HG03378 (cell line): ENCODE measurements around the gene OASL.
A peak's percentile ranks its signal among the peaks of the same experiment; 100 is the strongest.
"Not testable (repeated sequence)": the region's sequence is repeated elsewhere in the genome, so short reads cannot be mapped to it uniquely, and the experiment has no call there.

Source experiments
- ATAC-seq: cut with Tn5 transposase; IDR thresholded peaks from one replicate; pipeline ENCODE4 v1.9.1; 2021; ENCODE audit warnings: mild to moderate bottlenecking, moderate library complexity; ENCODE audit not compliant: unreplicated experiment

Gene OASL

GRCh38 chr12:121059031-121059898 lies 20.2 kb upstream of the OASL start:
- ATAC-seq: peak; percentile 4

DNA sequence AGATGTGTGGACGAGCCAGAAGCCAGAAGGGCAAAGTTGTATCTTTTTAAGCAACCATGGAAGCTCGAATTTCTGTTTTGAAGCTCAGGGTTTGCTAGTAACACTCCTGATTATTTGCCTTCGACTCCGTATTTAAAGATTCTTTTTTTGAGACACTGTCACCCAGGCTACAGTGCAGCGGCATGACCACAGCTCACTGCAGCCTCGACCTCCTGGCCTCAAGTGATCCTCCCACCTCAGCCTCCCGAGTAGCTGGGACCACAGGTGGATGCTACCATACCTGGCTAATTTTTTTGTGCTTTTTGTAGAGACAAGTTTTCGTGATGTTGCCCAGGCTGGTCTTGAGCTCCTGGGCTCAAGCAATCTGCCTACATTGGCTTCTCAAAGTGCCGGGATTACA lies 18.7 kb upstream of the OASL start:
- no peak for ATAC-seq

DNA sequence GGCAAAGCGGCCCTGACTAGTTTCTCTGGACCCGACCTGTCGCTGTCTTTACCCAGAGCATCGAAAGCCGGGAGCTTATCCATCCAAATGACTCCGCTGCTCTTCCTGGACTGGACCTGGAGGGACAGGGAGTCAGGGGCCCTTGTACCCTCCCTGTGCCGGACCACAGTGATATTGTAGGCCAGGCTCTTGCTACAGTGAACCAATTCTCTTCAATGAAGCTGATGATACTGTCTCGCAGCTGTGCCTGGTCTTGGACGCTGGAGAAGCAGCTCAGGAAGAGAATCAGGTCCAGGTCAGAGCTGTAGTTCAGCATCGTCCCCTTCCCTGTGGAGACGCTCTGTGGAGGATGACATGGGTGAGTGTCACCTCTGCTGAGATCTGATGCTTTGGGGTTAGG lies 14.7 kb upstream of the OASL start:
- no peak for ATAC-seq

DNA sequence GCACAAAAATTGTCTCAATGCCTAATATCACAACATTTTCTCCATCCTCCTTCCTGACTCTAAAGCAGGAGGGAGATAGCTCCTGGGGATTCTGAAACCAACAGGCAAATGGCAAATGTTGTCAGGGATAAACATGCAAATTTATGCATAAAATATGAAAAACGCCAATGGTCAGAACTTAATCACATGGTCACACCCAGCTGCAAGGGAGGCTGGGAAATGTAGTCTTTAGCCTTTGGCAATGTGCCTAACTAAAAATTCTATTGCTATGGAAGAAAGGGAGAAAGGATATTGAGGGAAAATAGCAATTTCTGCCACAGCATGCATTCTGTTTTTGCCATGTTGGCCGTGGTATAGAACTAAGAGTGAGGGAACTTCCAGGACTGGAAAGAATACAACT lies 11.7 kb upstream of the OASL start:
- no peak for ATAC-seq

DNA sequence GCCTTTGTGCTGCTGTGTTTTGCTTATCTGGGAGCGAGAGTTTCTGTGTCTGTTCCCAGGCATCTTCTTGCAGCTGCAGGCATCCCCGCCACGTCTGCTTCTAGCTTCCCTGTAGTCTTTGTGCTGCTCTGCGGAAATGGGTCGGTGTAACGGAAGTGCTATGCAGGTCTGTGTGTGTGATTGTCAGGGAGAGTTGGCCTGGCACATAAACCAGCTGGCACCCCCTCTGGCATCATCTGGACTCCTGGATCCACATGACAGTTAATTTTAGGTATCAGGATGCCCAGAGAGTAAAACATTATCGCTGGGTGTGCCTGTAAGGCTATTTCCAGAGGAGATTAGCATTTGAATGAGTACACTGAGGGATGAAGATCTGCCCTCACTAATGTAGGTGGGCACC lies 9.4 kb upstream of the OASL start:
- no peak for ATAC-seq

DNA sequence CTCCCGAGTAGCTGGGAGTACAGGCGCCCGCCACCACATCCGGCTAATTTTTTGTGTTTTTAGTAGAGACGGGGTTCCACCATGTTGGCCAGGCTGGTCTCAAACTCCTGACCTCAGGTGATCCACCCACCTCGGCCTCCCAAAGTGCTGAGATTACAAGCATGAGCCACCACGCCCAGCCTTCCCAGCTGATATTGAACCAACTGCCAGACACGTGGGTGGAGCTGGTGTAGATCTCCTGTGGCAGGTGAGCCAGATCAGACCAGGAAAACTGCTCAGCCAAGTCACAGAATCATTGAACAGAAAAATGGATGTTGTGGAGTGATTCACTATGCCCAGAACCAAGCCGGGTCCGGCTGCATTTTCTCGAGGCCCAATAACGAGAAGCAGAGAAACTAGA lies 8.4 kb upstream of the OASL start:
- ATAC-seq: not testable (repeated sequence)

GRCh38 chr12:121043067-121043466 lies 4.0 kb upstream of the OASL start:
- ATAC-seq: no peak

DNA sequence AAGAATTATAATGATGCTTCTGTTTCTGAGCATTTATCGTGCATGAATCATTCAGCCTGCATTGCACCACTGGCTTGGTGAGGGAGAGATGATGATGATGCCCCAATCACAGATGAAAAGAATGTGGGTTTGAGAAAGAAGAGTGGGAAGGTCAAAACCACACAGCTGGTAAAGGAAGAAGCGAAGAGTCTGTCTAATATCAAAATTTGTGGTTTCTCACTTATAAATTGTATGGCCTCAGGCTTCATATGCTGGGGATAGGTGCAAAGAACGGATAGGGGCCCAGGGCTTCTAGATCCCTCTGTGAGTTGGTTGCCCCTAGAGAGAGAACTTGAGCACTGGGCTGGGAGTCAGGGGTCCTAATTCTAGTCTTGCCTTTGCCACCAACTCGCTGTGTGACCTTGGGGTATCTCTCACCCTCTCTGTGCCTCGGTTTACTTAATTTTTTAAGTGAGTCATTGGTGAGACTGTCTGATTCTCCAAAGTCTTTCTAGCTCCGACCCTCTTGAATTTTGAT lies 2.2 kb downstream of the OASL start:
- no peak for ATAC-seq

GRCh38 chr12:121034616-121035305 lies 4.3 kb downstream of the OASL start:
- ATAC-seq: no peak

GRCh38 chr12:121033625-121034349 lies 5.3 kb downstream of the OASL start:
- no peak for ATAC-seq

DNA sequence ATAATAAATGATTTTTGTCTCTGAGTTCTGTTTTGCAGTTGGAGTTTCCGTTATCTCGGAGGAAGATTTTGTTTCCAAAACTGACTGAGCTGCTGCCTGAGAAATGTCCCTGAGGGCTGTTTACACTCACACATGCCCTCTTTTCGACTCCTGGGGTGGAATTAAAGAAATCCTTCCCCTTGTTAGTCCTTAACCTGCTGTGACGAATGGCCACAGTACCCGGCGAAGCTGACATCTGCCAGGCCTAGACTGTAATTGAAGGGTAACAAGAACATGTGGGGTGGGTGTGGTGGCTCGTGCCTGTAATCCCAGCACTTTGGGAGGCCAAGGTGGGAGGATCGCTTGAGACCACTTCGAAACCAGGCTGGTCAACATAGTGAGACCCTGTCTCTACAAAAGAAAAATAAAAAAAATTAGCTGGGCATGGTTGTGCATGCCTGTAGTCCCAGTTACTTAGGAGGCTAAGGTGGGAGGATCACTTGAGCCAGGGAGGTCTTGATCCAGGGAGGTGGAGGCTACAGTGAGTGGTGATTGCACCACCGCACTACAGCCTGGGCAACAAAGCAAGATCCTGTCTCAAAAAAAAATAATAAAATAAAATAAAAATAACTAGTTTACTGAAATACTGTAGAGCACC lies 8.4 kb downstream of the OASL start:
- ATAC-seq: no peak

- no peak for ATAC-seq
Measured at GRCh38 chr12:121026274-121027045, 12.6 kb downstream of the OASL start.

- no peak for ATAC-seq
Measured at GRCh38 chr12:121025442-121026226, 13.4 kb downstream of the OASL start.

DNA sequence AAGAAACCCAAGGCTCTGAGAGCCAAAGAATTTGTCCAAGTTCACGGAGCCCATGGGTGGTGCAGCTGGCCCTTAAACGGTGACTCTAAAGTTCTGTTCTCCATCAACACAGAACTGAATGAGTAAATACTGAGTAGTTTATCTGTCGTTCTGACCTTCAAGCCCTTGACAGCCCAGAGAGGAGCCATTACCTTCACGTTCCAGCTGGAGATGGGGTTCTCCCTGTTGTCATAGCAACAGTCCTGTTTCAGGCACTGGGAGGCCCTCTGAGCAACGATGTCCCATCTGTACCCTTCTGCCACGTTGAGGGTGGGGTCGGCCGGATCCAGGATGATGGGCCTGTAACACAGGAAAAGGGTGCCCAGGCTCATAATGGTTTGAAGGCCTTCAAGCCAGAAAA lies 15.2 kb downstream of the OASL start:
- ATAC-seq: no peak

GRCh38 chr12:121022713-121023112 lies 16.3 kb downstream of the OASL start:
- no peak for ATAC-seq

DNA sequence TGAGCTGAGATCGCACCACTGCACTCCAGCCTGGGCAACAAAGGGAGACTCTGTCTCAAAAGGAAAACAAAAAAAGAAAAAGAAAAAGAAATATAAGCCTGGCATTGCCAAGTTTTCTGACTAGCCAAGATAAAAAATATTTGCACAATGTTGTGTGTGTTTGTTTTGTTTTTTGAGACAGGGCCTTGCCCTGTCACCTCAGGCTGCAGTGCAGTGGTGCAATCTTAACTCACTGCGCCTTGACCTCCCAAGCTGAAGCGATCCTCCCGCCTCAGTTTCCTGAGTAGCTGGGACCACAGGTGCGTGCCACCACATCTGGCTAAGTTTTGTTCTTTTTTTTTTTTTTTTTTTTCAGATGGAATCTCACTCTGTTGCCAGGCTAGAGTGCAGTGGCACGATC lies 17.3 kb downstream of the OASL start:
- ATAC-seq: no peak

- ATAC-seq: no peak
Measured at GRCh38 chr12:121018860-121019617, 20.0 kb downstream of the OASL start.

GRCh38 chr12:121017966-121018491 lies 21.0 kb downstream of the OASL start:
- ATAC-seq: no peak
